Measurements from ENCODE around the gene TFR2.

DNA sequence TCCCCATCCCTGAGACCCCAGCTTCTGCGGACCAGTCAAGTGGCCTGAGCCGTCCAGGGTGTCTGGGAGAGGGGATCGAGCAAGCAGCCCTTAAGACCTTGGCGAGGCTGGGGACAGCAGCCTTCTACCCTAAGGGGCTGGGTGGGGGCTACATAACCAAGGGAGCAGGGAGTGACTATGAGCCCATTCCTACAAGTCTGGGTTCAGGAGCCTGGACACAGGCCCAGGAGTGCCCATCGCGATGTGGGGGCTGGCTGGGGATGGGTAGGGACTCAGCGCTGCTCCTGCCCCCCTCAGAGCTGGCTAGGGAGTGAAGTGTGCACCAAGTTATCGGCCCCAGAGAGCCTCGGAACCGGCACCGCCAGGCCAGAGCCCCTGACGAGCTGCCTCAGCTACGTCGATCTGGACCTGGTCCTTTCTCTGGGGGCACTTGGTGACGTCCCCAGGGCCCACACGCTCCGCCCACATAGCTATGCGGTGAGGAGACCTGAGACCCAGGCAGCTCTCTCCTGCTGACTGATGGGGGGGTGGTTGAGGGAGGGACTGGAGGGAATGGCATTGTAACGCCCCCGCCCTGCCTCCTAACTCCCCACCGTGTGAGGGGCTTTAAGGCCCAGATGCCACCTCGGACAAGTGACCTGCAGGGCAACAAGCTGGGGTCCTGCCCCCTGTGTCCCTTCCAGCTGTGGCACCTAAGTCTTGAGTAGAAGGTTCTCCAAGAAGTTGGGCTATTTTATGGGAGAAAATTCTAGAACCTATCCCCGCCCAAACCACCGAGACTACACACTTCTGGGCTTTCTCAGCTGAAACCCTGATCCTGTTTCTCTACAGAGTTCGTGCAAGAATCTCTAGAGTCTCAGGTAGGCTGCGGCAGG, 70.2 kb downstream of the TFR2 start:
- TF ChIP-seq CTCF (IDR thresholded peaks at IDR 0.05) (no peak), POLR2A (IDR thresholded peaks at IDR 0.05) (no peak)
